Brain microvascular endothelial cell (primary cell): ENCODE data around the gene SLC9A5.
A peak's percentile ranks its signal among the peaks of the same experiment; 100 is the strongest.

ENCODE experiments used
- DNase-seq: peaks from one replicate; pipeline ENCODE4 v3.0.0-alpha.2; 2020
- H3K27ac ChIP-seq: fragments of 250-450 bp; sonication (Bioruptor Pico); 2 replicates; pipeline ENCODE4 v1.5.1; 2020; ENCODE audit warnings: mild to moderate bottlenecking, moderate library complexity
- H3K27me3 ChIP-seq: fragments of 250-450 bp; sonication (Bioruptor Pico); replicated peaks from 2 replicates; pipeline ENCODE4 v1.5.1; 2020; ENCODE audit warnings: mild to moderate bottlenecking
- H3K36me3 ChIP-seq: fragments of 250-450 bp; sonication (Bioruptor Pico); replicated peaks from 2 replicates; pipeline ENCODE4 v1.5.1; 2020; ENCODE audit warnings: mild to moderate bottlenecking
- H3K4me3 ChIP-seq: 2 replicates; pipeline ENCODE4 v1.5.1; 2011; ENCODE audit warnings: low read depth, mild to moderate bottlenecking, control low read depth, low read length, moderate library complexity
- CTCF ChIP-seq: IDR thresholded peaks from 2 replicates; pipeline ENCODE4 v1.5.1; 2011; ENCODE audit warnings: low read depth, mild to moderate bottlenecking, moderate library complexity, low read length, control low read depth, inconsistent platforms; ENCODE audit errors: missing control alignments
- in situ Hi-C: cut with HindIII; loops from 2 replicates; pipeline ENCODE4 v1.10.0; 2017; ENCODE audit warnings: low sequenced_read_pairs, low pct_ligation_motif_present

Gene SLC9A5

DNA sequence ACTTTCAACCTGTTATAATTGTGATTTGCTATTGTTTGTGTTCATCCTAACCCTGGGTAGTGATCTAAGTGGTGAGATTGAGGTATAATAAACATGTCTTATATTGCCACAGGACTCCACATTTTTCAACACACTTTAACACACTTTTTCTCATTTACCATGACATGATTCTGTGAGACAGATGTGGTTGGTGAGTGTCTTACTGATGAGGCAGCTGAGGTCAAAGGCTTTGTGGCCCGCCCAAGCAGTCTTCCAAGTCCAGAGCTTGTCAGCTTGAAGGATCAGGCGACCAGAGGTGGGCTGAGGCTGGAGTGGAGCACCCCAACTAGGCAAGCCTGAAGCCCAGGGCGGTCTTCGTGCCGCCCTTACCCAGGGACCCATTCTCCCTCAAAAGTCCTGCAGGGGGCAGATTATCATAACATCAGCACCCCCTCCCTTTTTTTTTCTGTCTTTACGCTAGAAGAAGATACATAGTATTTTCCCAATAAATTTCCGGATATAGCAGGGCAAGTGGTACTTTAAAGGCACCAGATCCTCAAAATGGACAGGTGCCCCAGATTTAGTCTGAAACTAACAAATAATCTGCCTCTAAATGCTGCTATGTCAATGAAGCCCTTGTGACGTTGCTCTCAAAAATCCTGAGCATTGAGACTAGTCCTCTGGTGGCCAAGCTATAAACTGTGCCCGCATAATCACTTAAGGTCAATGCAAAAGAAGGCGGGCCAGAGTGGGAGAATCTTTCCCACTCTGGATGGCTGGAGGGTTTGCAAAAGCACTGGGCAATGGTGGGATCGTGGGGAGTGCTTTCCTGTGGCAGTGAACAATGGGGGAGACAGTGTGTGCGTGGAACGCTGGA is 56.7 kb downstream of the SLC9A5 start:
- no peaks in the 10 kb centered on the region for H3K27me3 ChIP-seq
- no peak overlapping the region for H3K27ac ChIP-seq
- no peak for DNase-seq
- in situ Hi-C loops: no loop called here
- TF ChIP-seq CTCF: no peak
- H3K36me3 ChIP-seq: no peaks in the 10 kb centered on the region
- no peak overlapping the region for H3K4me3 ChIP-seq

DNA sequence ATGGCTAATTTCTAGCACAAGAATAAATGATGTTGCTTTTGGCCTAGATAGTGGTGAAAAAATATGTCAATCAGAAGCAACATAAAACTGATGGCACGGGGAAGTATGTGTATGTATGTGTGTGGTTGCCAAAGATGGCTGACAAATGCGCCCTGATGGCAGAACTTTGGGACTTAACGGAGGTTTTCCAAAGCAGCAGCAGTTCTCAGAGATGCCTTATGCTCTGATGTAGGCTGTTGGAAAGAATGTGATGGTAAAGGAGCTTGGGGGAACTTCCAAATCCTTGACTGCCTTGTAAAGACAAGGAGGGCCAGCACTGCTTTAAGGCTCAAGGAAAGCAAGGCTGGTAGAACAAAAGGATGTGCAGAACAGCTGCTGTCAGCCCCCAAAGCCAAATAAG is 61.8 kb downstream of the SLC9A5 start:
- Histone ChIP-seq H3K27me3 (no peaks in the 10 kb centered on the region), H3K36me3 (no peaks in the 10 kb centered on the region), H3K27ac (no peak overlapping the region), H3K4me3 (no peak overlapping the region)
- TF ChIP-seq CTCF: no peak
- in situ Hi-C loops: no loop called here
- DNase-seq: no peak

GRCh38 chr16:67311607-67312488 is 63.1 kb downstream of the SLC9A5 start:
- H3K27ac ChIP-seq: peak overlapping the region; percentile 88
- no peaks in the 10 kb centered on the region for H3K27me3 ChIP-seq
- no peak for TF ChIP-seq CTCF
- no peak overlapping the region for H3K4me3 ChIP-seq
- no peaks in the 10 kb centered on the region for H3K36me3 ChIP-seq
- in situ Hi-C loops: no loop called here
- DNase-seq: peak; percentile 99

GRCh38 chr16:67312719-67313118 is 63.9 kb downstream of the SLC9A5 start:
- Histone ChIP-seq H3K27me3 (no peaks in the 10 kb centered on the region), H3K4me3 (no peak overlapping the region), H3K27ac (peak overlapping the region; percentile 88), H3K36me3 (no peaks in the 10 kb centered on the region)
- no peak for TF ChIP-seq CTCF
- no peak for DNase-seq
- in situ Hi-C loops: no loop called here

GRCh38 chr16:67317853-67318252 is 69.1 kb downstream of the SLC9A5 start:
- no peaks in the 10 kb centered on the region for H3K36me3 ChIP-seq
- peaks cover 6% of the 10 kb centered on the region for H3K27me3 ChIP-seq
- no peak for DNase-seq
- in situ Hi-C loops: no loop called here
- H3K27ac ChIP-seq: no peak overlapping the region
- H3K4me3 ChIP-seq: no peak overlapping the region
- no peak for TF ChIP-seq CTCF
